A549 treated with CpdA at 1 μM for 4 hours (cell line): ENCODE results near the gene SATL1. TPM values are rescaled to one million over a fixed set of nuclear protein-coding genes. Genes with fewer than 3 reads are reported as not detected.

Source experiments
- total RNA-seq: library from RNA; stranded (reverse); fragments of 200-300 nt; extraction: Qiagen RNA extraction; gene quantifications from 5 replicates; pipeline ENCODE4 v1.2.3, GENCODE V29; 2022; ENCODE audit warnings: low read depth

The SATL1 gene, protein sequence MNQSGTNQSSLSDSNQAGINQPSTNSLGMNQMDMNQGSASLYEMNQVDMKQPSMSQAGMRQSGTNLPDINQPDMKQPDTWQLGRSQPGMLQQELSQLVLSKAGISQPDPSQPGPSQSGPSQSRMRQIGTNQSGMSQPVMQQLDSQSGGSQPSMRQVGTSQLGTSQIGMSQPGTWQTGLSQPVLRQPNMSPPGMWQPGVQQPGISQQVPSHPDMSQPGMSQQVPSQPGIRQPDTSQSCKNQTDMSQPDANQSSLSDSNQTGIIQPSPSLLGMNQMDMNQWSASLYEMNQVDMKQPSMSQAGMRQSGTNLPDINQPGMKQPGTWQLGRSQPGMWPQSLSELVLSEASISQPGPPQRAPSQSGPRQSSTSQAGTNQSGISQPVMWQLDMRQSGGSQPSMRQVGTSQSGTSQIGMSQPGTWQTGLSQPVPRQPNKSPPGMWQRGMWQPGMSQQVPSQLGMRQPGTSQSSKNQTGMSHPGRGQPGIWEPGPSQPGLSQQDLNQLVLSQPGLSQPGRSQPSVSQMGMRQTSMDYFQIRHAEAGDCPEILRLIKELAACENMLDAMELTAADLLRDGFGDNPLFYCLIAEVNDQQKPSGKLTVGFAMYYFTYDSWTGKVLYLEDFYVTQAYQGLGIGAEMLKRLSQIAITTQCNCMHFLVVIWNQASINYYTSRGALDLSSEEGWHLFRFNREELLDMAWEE
- total RNA-seq: 0.05 TPM in 1 of 5 replicates, not detected in the others

DNA sequence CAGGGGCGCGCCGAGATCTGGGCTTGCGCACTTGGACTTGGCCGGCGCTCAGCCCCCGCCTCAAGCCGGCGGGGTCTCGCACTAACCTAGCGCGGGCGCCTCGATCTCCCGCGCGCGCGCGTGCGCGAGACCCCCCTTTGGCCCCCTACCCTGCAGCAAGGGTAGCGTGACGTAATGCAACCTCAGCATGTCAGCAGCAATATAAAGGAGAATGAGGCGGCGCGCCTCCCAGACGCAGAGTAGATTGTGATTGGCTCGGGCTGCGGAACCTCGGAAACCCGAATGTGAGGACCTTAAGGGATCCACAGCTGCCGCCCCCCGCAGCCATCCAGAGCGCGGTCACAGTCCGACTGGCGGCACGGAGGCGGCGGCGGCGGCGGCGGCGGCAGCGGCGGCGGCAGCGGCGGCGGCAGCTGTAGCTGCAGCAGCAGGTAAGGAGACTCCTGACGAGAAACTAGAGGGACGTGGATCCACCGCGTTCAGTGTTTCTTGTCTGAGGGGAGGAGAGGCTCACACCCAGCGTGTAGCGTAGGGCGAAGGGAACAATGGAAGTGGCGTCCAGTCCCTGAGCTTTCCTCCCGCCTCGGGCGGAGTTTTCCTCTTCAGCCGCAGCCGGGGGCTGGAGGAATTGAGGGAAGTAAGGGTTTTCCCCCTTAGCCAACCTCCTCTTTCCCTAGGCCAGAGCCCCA is at the start of gene SATL1, which contains the start of gene ZNF711:
TSS of gene SATL1 (minus strand) at position 19 of the 689 bp plus-strand sequence. CDS start 134,811 bp downstream, outside the sequence.
TSS of gene ZNF711 (plus strand) at position 231 of the 689 bp plus-strand sequence. CDS start 3,582 bp downstream, outside the sequence.

Other genes with a start within 250 kb of the SATL1 start
- 6.2 to 10.3 TPM (median 7.7 TPM) in 5 replicates for gene APOOL, start 239.9 kb downstream of the SATL1 start, total RNA-seq
- 0.77 to 1.1 TPM (median 0.96 TPM) in 5 replicates for gene ZNF711, start 212 bp upstream of the SATL1 start, total RNA-seq
- gene POF1B, start 135.9 kb upstream of the SATL1 start, total RNA-seq: 2.2 to 3.4 TPM (median 2.9 TPM) in 5 replicates